Stomach (tissue), 9 donors: Measurements from ENCODE around the gene SP4. TPM values are rescaled to one million over a fixed set of nuclear protein-coding genes. Genes with fewer than 3 reads are reported as not detected.

Source experiments
- DNase-seq, 2 donors: peaks; one replicate each; pipeline versions ENCODE4 v3.0.0 to v3.0.0-alpha.2; 2013 to 2019
- H3K27ac ChIP-seq, 5 donors: fragments of 200-600 bp in 4 of 5; sonication (generic) in 4 of 5; one replicate each; pipeline ENCODE4 v1.5.1; 2013 to 2019; ENCODE audit warnings: mild to moderate bottlenecking in 1 of 5, moderate library complexity in 1 of 5
- H3K27me3 ChIP-seq, 3 donors: fragments of 200-600 bp; sonication (generic); one replicate each; pipeline ENCODE4 v1.5.1; 2017 to 2019; ENCODE audit warnings: mixed run types in 1 of 3
- H3K36me3 ChIP-seq, 4 donors: fragments of 200-600 bp; sonication (generic); 1 replicate in 3 of 4; 2 replicates in 1 of 4; pipeline ENCODE4 v1.5.1; 2016 to 2019
- H3K4me1 ChIP-seq, 4 donors: fragments of 200-600 bp; sonication (generic); one replicate each; pipeline ENCODE4 v1.5.1; 2016 to 2019
- H3K4me3 ChIP-seq, 4 donors: fragments of 200-600 bp; sonication (generic) in 3 of 4; one replicate each; pipeline ENCODE4 v1.5.1; 2016 to 2019; ENCODE audit warnings: mild to moderate bottlenecking in 1 of 4
- H3K9me3 ChIP-seq, 4 donors: fragments of 200-600 bp; sonication (generic); one replicate each; pipeline ENCODE4 v1.5.1; 2016 to 2019
- EP300 ChIP-seq: sonication (generic); formaldehyde crosslinking; IDR thresholded peaks from one replicate; pipeline ENCODE4 v1.6.1; 2017; ENCODE audit warnings: antibody characterized with exemption
- POLR2A ChIP-seq, 4 donors: fragments of 450-650 bp; IDR thresholded peaks; one replicate each; pipeline ENCODE4 v1.6.1; 2016; ENCODE audit warnings: antibody characterized with exemption in 4 of 4, control low read depth in 2 of 4, mild to moderate bottlenecking in 1 of 4, moderate library complexity in 1 of 4
- POLR2AphosphoS5 ChIP-seq, 3 donors: sonication (generic); formaldehyde crosslinking; IDR thresholded peaks; one replicate each; pipeline ENCODE4 v1.6.1; 2016; ENCODE audit warnings: antibody characterized with exemption in 3 of 3
- WGBS, 5 donors: extraction: QIAGEN DNeasy Blood & Tissue Kit in 3 of 5; methylation state at CpG; one replicate each; pipeline versions ENCODE4 v1.1.5 to v1.1.7; 2013 to 2018; 5-methylcytosine and 5-hydroxymethylcytosine counted together
- intact Hi-C: fragments of 100-400 bp; cut with DNase I; formaldehyde crosslinking; loops from one replicate; pipeline ENCODE4 v1.15.1; 2023; ENCODE audit warnings: low total_unique reads
- polyA plus RNA-seq, 3 donors: library from polyadenylated mRNA; stranded (reverse); fragments of 200-250 nt; gene quantifications; one replicate each; pipeline ENCODE4 v1.2.3, GENCODE V29; 2013
- total RNA-seq, 5 donors: library from RNA; depleted of rRNA; stranded (reverse); fragments of >200 nt; gene quantifications; one replicate each; pipeline versions ENCODE4 v1.1.0 to v1.2.3, GENCODE V29; 2014 to 2016
- TF ChIP-seq, protein P1 (sequence below), 7 experiments: fragments of 450-650 bp in 4 of 7; fragments of 200-600 bp in 3 of 7; sonication (generic) in 3 of 7; IDR thresholded peaks; one replicate each; pipeline ENCODE4 v1.5.1; 2016 to 2019; ENCODE audit warnings: antibody characterized with exemption in 7 of 7, control low read depth in 2 of 7, mild to moderate bottlenecking in 1 of 7
- donor health status: healthy with polysubstance abuse.
- donor health status: Bipolar disorder and iron deficiency.
- donor health status: healthy.

Gene SP4
- total and polyA plus RNA-seq, 8 donors = 0.58 to 16.7 (median 2.4) TPM

DNA sequence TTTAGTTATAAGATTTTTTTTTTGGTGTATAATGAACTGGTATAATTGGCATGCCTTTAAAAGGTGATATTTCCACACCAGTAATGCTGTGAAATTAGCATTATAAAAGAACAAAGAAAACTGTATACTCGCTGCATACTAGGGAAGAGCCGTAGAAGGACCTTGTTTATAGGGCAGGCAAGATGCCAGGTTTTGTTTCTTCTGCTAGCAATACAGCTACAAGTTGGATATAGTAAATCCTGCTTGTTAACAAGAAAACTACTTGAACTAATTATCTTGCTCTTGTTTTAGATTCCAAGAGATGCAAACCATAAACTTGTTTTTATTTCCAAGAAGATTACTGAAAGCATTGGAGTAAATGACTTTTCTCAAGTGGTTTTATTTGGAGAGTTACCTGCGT is 116.8 kb downstream of the SP4 start:
- DNase-seq = peak in 1 of 2 donors; percentile 31
- H3K27me3 ChIP-seq = peaks cover 0 to 67% (median 29%) of the 10 kb centered on the region in 3 donors
- 56 to 64% (median 60%) methylated on average over 3 of the region's 3 CpGs for WGBS, 5 donors

DNA sequence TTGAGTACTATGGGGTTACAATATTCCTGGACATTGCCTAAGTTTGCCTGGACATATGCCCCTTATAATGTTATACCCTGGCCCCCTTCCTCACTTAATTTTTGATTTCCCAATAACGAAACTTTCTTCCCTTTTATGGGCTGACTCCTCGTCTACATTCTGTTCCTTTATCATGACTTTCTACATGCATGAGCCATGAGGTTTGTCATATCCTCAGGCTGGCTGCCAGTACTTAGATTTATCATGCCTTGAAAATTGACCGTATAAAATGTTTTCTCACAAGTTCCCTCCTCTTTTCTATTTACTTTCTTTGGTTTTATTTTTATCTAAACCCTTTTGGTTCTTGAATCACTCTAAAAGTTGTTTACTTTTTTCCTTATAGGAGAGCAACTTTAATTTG is 119.6 kb downstream of the SP4 start:
- no peak overlapping the region for H3K4me3 ChIP-seq
- H3K27me3 ChIP-seq = peaks cover 0 to 41% (median 27%) of the 10 kb centered on the region in 3 donors
- DNase-seq = peak in 1 of 2 donors; percentile 6
- 41 to 53% (median 48%) methylated on average over 3 of the region's 3 CpGs for WGBS, 5 donors
- H3K27ac ChIP-seq = no peak overlapping the region
- H3K4me1 ChIP-seq = peaks cover 13 to 20% (median 15%) of the 10 kb centered on the region in 4 donors
- intact Hi-C loops = no loop called here
- H3K36me3 ChIP-seq = no peaks in the 10 kb centered on the region
- no peaks in the 10 kb centered on the region for H3K9me3 ChIP-seq
- TF ChIP-seq, protein P1, sequence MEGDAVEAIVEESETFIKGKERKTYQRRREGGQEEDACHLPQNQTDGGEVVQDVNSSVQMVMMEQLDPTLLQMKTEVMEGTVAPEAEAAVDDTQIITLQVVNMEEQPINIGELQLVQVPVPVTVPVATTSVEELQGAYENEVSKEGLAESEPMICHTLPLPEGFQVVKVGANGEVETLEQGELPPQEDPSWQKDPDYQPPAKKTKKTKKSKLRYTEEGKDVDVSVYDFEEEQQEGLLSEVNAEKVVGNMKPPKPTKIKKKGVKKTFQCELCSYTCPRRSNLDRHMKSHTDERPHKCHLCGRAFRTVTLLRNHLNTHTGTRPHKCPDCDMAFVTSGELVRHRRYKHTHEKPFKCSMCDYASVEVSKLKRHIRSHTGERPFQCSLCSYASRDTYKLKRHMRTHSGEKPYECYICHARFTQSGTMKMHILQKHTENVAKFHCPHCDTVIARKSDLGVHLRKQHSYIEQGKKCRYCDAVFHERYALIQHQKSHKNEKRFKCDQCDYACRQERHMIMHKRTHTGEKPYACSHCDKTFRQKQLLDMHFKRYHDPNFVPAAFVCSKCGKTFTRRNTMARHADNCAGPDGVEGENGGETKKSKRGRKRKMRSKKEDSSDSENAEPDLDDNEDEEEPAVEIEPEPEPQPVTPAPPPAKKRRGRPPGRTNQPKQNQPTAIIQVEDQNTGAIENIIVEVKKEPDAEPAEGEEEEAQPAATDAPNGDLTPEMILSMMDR (IDR thresholded peaks at IDR 0.05) = no peak
- no peak for TF ChIP-seq POLR2AphosphoS5 (IDR thresholded peaks at IDR 0.05)
- no peak for TF ChIP-seq EP300
- no peak for TF ChIP-seq POLR2A (IDR thresholded peaks at IDR 0.05)

More for the DNA sequence above, 116.8 kb downstream of the SP4 start:
- Histone ChIP-seq H3K27ac (no peak overlapping the region), H3K4me1 (peaks cover 13 to 21% (median 16%) of the 10 kb centered on the region in 4 donors), H3K36me3 (no peaks in the 10 kb centered on the region), H3K9me3 (no peaks in the 10 kb centered on the region), H3K4me3 (no peak overlapping the region)
- no peak for TF ChIP-seq EP300
- no peak for TF ChIP-seq POLR2AphosphoS5 (IDR thresholded peaks at IDR 0.05)
- TF ChIP-seq POLR2A (IDR thresholded peaks at IDR 0.05) = no peak
- intact Hi-C loops = no loop called here

DNA sequence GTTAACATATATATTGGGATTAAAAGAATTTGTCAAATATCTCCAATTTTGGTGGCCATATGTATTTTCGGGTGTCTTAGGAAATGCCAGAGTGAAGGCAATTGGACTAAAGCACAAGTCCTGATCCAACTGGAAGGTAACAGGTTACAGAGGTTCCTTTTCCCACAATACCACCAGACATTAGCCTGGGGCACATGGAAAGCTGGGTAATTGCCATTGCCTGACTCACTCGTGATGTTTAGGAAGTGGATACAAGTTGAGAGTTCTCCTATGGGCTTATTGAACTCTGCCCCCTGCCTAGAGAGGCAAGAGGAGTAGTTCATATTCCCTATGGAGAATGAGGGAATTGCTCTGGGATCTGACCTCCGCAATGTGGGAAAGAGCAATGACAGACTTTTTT is 120.6 kb downstream of the SP4 start:
- Histone ChIP-seq H3K27ac (no peak overlapping the region), H3K4me1 (peaks cover 4 to 10% (median 6%) of the 10 kb centered on the region in 4 donors), H3K27me3 (peaks cover 0 to 31% (median 17%) of the 10 kb centered on the region in 3 donors), H3K9me3 (no peaks in the 10 kb centered on the region), H3K36me3 (no peaks in the 10 kb centered on the region), H3K4me3 (no peak overlapping the region)
- TF ChIP-seq POLR2AphosphoS5 (IDR thresholded peaks at IDR 0.05) (no peak), EP300 (no peak), POLR2A (IDR thresholded peaks at IDR 0.05) (no peak)
- intact Hi-C loops = no loop called here
- WGBS, 5 donors = 65 to 91% (median 79%) methylated on average over 3 of the region's 3 CpGs
- DNase-seq = no peak

DNA sequence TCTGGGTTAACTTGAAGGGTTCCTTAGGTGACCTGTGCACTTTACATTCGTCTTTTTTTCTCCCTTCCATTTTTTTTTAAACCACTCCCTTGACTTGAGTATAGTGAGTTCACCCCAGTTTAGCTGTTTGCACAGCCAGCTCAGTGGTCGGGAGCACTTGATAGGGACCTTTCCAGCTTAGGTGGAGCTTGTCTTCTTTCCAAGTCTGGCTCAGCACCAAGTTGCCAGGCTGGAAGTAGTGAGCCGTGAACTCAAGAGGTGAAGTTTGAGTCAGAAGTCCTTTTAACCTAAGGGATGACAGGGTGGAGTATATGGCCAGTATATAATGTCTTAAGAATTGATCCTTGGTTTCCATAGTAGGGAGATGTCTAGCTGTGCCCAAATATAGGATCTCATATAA is 122.2 kb downstream of the SP4 start:
- Histone ChIP-seq H3K4me3 (no peak overlapping the region), H3K9me3 (no peaks in the 10 kb centered on the region), H3K27me3 (peaks cover 0 to 17% (median 8%) of the 10 kb centered on the region in 3 donors), H3K4me1 (no peaks in the 10 kb centered on the region), H3K27ac (no peak overlapping the region), H3K36me3 (no peaks in the 10 kb centered on the region)
- DNase-seq = no peak
- intact Hi-C loops = no loop called here
- WGBS, 5 donors = 55 to 91% (median 70%) methylated on average over 3 of the region's 3 CpGs
- TF ChIP-seq EP300 = no peak
- no peak for TF ChIP-seq POLR2A (IDR thresholded peaks at IDR 0.05)
- no peak for TF ChIP-seq POLR2AphosphoS5 (IDR thresholded peaks at IDR 0.05)
- TF ChIP-seq, protein P1 (IDR thresholded peaks at IDR 0.05) = no peak

DNA sequence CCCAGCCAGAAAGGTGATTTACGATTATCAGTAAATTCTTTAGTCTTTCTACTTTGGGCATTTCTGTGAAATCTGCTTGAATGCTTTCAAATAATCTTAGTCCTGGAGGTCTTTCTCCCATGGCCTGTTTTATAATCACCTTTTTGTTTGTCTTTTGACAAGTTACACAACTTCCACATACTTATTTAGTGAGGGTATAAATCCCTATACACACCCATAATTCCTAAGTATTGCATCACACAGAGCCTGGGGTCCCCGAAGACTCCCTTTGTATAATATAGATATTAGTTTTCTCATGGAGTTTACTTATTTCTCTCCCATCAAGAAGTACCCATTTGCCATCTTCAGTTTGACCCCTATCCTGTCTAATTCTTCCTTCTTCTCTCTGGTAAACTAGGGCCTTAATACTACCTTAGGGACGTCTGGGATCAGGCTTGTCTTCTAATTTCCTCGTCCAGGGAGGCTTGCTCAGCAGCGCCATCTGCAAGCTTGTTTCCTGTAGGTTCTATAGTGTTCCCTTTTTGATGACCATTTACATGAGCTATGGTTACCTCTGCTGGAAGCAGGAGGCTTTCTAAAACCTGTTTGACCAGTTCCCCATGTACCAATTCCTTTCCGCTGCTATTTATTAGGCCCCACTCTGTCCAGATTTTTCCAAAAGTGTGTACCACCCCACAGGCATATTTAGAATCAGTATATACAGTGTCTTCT is 123.1 kb downstream of the SP4 start:
- DNase-seq = peak in 1 of 2 donors; percentile 56
- no peak overlapping the region for H3K27ac ChIP-seq
- WGBS, 5 donors = 45 to 62% (median 53%) methylated on average over 6 of the region's 6 CpGs
- H3K9me3 ChIP-seq = no peaks in the 10 kb centered on the region
- H3K4me1 ChIP-seq = no peaks in the 10 kb centered on the region
- H3K36me3 ChIP-seq = no peaks in the 10 kb centered on the region
- intact Hi-C loops = no loop called here
- TF ChIP-seq, protein P1 (IDR thresholded peaks at IDR 0.05) = no peak
- TF ChIP-seq POLR2AphosphoS5 (IDR thresholded peaks at IDR 0.05) = no peak
- no peak for TF ChIP-seq POLR2A (IDR thresholded peaks at IDR 0.05)
- no peak for TF ChIP-seq EP300
- no peak overlapping the region for H3K4me3 ChIP-seq
- peaks cover 0 to 10% (median under 1%) of the 10 kb centered on the region in 3 donors for H3K27me3 ChIP-seq
